GM21529 (cell line): ENCODE data around the gene VSIR.

Source experiments
- ATAC-seq: cut with Tn5 transposase; IDR thresholded peaks from one replicate; pipeline ENCODE4 v1.9.1; 2021; ENCODE audit not compliant: unreplicated experiment

Gene VSIR

DNA sequence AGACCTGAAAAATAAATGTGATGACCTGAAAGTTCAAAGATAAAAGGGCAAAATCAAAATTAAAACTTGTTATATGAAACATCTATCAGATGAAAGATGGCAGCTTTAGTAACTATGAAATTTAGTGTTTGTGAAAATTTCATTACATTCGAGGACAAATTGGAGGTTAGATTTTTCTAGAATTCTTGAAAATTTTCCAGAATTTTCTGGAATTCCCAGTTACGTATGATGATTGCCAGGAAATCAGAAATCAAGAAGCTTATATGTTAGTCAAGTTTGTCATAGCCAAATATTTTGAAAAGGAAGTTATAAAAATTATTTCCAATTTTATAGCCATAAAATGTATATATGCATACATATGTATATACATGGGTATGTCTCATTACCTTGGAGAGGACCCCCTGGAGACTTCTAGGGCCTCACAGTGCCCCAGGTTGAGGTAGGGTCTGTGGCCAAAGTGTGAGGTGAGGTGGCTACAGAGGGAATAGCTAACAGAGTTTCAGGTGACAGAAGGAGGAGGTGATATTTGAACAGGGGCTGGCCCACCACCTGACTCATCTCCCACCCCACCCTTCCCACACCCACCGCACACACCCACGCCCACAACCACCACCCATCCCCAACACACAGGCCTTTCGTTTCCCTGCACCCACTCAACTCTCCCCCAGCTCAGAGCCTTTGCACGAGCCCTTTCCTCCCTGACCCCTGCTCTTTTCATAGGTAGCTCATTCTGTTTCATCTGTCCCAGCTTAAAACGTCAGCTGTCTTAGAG, 75.2 kb downstream of the VSIR start:
- no peak for ATAC-seq
